Activated CD4-positive, alpha-beta T cell treated with anti-CD3 and anti-CD28 coated beads, Interleukin-2, amount 10 ng/mL, durations not matched to agents 7 days and 5 days (primary cell): Measurements from ENCODE around the gene KRTAP26-1. TPM values are rescaled to one million over a fixed set of nuclear protein-coding genes. Genes with fewer than 3 reads are reported as not detected.

Experiments used
- CTCF ChIA-PET: fragments of 350-600 bp; sonication (Branson Sonifier 250); formaldehyde crosslinking; loops from one replicate; lab custom pipeline; 2021; ENCODE audit warnings: antibody characterized with exemption; lab: Charles Lee
- POLR2A ChIA-PET: fragments of 350-600 bp; sonication (Branson Sonifier 250); formaldehyde crosslinking; loops from one replicate; lab custom pipeline; 2021; ENCODE audit warnings: antibody characterized with exemption; lab: Charles Lee
- DNase-seq: peaks from one replicate; pipeline ENCODE4 v3.0.0-alpha.2; 2020
- H3K27ac Mint-ChIP-seq: one replicate; pipeline ENCODE4 v1.8.0; 2021; ENCODE audit warnings: mild to moderate bottlenecking, moderate library complexity, mixed read lengths
- H3K27me3 Mint-ChIP-seq: one replicate; pipeline ENCODE4 v1.8.0; 2021; ENCODE audit warnings: mixed read lengths
- H3K36me3 Mint-ChIP-seq: one replicate; pipeline ENCODE4 v1.8.0; 2021; ENCODE audit warnings: low read depth, mixed read lengths
- H3K4me1 Mint-ChIP-seq: one replicate; pipeline ENCODE4 v1.8.0; 2021; ENCODE audit warnings: mixed read lengths
- H3K4me3 Mint-ChIP-seq: one replicate; pipeline ENCODE4 v1.8.0; 2021; ENCODE audit warnings: mild to moderate bottlenecking, moderate library complexity, mixed read lengths
- H3K9me3 Mint-ChIP-seq: one replicate; pipeline ENCODE4 v1.8.0; 2021; ENCODE audit warnings: mixed read lengths
- total RNA-seq, 2 experiments: library from RNA; stranded (reverse); gene quantifications; one replicate each; pipeline ENCODE4 v1.2.3, GENCODE V29; 2021

KRTAP26-1 gene
- total RNA-seq, 2 experiments from 2014 or later = not detected

DNA sequence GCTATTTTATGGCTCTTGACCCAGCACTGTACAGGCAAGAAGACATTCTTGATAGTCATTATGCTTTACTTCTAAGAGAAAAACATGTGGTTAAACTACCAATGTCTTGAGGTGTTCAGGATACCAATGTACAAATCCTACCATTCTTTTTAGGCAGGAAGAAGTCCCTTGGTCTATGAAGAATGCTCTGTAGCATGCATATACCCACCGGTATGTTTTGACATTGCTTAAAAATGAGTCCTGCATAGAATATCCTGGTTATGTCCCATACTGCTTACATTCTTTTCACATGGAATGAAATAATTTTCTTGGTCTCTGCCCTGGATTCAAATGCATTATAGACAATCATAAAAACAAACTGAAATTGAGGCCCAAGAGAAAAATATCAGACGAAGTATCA lies 12.6 kb upstream of the KRTAP26-1 start:
- Mint-ChIP-seq H3K4me3 (no peak overlapping the region), H3K27ac (no peak overlapping the region), H3K36me3 (no peaks in the 10 kb centered on the region), H3K4me1 (no peaks in the 10 kb centered on the region), H3K27me3 (no peaks in the 10 kb centered on the region), H3K9me3 (no peaks in the 10 kb centered on the region)
- no peak for DNase-seq
- CTCF ChIA-PET = interaction anchor here (0.6 kb wide), 1 partner anchor 174 kb away, joined by 3 read pairs; no protein-coding TSS in a partner anchor
- POLR2A ChIA-PET = no interaction called here

DNA sequence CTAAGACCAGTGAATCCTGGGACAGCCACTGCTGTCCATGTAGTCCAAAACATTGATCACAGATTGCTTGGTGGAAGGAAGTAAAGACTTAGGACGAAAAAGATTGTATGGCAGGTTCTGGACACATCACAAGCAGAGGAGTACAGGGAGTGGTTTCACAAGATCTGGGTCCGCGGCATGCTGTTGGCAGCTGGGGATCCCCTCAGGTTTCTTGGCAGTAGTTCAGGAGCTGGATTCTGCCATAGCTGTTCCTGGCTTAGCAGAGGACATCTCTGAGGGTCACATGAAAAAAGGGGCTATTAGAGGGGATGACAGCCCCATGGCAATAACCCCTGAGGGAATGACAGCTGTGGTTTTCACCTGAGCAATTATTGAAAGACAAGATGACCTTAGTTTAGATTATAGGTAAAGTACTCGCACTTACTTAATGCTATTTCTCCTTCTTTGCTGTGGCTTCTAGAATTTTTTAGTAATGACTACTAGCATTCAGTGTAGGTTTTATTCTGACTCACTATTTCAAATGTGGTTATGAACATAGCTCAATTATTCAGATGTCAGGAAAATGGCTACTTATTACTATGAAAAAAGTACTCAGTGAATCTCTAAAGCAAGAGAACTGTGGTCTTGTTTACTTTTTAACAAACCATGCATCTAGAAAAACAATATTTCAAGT lies 9.2 kb upstream of the KRTAP26-1 start:
- H3K27me3 Mint-ChIP-seq = no peaks in the 10 kb centered on the region
- H3K9me3 Mint-ChIP-seq = no peaks in the 10 kb centered on the region
- H3K36me3 Mint-ChIP-seq = no peaks in the 10 kb centered on the region
- ChIA-PET POLR2A (interaction anchor here (0.6 kb wide), 1 partner anchor 12 kb away, joined by 4 read pairs; no protein-coding TSS in a partner anchor), CTCF (no interaction called here)
- no peak overlapping the region for H3K27ac Mint-ChIP-seq
- no peak overlapping the region for H3K4me3 Mint-ChIP-seq
- DNase-seq = no peak
- H3K4me1 Mint-ChIP-seq = no peaks in the 10 kb centered on the region

DNA sequence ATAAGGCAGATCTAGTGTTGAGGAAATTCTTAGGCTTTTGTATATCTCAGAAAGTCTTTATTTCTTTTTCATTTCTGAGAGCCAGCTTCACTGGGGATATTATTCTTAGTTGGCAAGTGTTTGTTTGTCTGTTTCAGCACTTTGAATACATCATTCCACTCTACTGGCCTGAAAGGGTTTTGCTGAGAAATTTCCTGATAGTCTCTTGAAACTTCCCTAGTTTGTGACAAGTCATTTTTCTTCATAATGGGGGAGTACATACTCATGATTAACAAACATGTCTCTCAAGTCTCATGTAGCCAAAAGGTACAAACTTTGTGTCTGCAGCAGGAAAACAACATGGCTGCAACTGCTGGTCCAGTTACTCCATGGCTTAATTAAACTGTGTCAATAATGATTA lies 6.3 kb upstream of the KRTAP26-1 start:
- H3K4me3 Mint-ChIP-seq = no peak overlapping the region
- no peaks in the 10 kb centered on the region for H3K4me1 Mint-ChIP-seq
- ChIA-PET CTCF (no interaction called here), POLR2A (no interaction called here)
- no peaks in the 10 kb centered on the region for H3K9me3 Mint-ChIP-seq
- DNase-seq = no peak
- H3K27ac Mint-ChIP-seq = no peak overlapping the region
- H3K36me3 Mint-ChIP-seq = no peaks in the 10 kb centered on the region
- H3K27me3 Mint-ChIP-seq = no peaks in the 10 kb centered on the region

DNA sequence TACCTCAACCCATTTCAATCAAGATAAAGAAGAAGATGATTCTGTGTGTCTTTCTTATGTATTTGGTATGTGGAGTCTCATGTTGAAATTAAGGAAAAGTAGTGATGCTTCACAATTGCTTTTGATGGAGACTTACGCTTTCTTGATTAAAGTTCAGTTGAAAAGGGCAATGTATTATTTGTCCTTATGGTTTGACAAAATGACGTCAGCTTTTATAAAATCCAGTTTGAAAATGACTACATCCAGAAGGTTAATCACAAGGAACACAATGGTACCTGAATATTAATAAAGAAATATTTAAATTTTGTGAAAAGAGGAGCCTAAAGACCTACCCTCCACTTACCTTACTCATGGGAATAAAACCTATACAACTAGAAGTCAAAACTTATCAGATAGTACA lies 4.4 kb downstream of the KRTAP26-1 start:
- H3K9me3 Mint-ChIP-seq = no peaks in the 10 kb centered on the region
- H3K4me3 Mint-ChIP-seq = no peak overlapping the region
- ChIA-PET CTCF (no interaction called here), POLR2A (no interaction called here)
- no peak overlapping the region for H3K27ac Mint-ChIP-seq
- no peak for DNase-seq
- no peaks in the 10 kb centered on the region for H3K27me3 Mint-ChIP-seq
- no peaks in the 10 kb centered on the region for H3K36me3 Mint-ChIP-seq
- H3K4me1 Mint-ChIP-seq = no peaks in the 10 kb centered on the region

DNA sequence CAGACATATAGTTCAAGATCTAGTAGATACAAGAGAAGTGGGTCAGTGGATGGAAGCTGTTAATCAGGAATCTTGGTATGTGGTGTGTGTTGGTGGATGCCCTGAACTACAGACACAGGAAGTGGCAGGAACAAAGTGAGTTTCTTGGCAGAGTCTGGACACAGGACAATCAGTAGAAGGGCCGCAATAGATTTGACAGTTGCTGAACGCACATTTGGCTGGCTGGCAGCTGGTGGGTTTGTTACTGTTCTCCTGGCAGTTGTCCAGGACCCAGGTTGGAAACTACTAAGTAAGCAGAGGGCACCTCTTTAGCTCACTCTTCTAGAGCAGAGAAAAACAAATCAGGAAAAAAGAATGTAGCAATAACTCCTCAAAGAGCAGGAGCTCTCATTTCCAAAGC lies 13.2 kb downstream of the KRTAP26-1 start:
- no peaks in the 10 kb centered on the region for H3K4me1 Mint-ChIP-seq
- H3K9me3 Mint-ChIP-seq = no peaks in the 10 kb centered on the region
- DNase-seq = no peak
- ChIA-PET CTCF (no interaction called here), POLR2A (no interaction called here)
- no peak overlapping the region for H3K27ac Mint-ChIP-seq
- H3K36me3 Mint-ChIP-seq = no peaks in the 10 kb centered on the region
- no peaks in the 10 kb centered on the region for H3K27me3 Mint-ChIP-seq
- H3K4me3 Mint-ChIP-seq = no peak overlapping the region

GRCh38 chr21:30305136-30305535 lies 15.0 kb downstream of the KRTAP26-1 start:
- H3K27ac Mint-ChIP-seq = no peak overlapping the region
- no peak overlapping the region for H3K4me3 Mint-ChIP-seq
- ChIA-PET CTCF (no interaction called here), POLR2A (no interaction called here)
- no peak for DNase-seq
- no peaks in the 10 kb centered on the region for H3K27me3 Mint-ChIP-seq
- no peaks in the 10 kb centered on the region for H3K36me3 Mint-ChIP-seq
- H3K4me1 Mint-ChIP-seq = no peaks in the 10 kb centered on the region
- H3K9me3 Mint-ChIP-seq = no peaks in the 10 kb centered on the region

DNA sequence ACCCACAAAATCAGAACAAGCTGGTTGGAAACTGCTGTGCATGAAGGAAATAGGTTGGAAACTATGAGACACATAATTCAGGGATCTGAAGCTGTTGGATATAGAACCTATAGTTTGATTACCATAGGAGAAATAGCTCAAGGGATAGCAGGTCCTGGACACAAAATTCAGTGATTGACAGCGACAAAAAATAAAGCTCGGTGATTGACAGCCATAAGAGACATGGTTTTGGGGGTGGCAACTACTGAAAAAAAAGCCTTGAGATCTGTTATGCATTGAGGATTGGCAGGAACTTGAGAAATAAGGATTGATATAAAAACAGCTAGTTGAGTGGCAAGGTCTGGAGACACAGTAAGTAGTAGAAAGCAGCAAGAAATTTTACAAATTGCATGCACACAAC lies 30.9 kb downstream of the KRTAP26-1 start, which contains the start of gene KRTAP25-1:
Gene KRTAP25-1 (minus strand): TSS at position 300 of the 400 bp plus-strand sequence. CDS start 24 bp downstream, at position 276.
- Mint-ChIP-seq H3K4me3 (no peak within 1 kb of the TSS), H3K27ac (no peak within 1 kb of the TSS), H3K27me3 (no peaks in the 10 kb centered on the region), H3K9me3 (no peaks in the 10 kb centered on the region), H3K36me3 (no peaks in the 10 kb centered on the region), H3K4me1 (no peaks in the 10 kb centered on the region)
- ChIA-PET CTCF (no interaction called here), POLR2A (no interaction called here)
- no peak for DNase-seq

GRCh38 chr21:30282850-30283249 lies 37.3 kb downstream of the KRTAP26-1 start, which contains the start of gene KRTAP24-1:
Gene KRTAP24-1 (minus strand): TSS chr21:30282950. CDS start chr21:30282932, 18 bp downstream.
- no peak within 1 kb of the TSS for H3K4me3 Mint-ChIP-seq
- POLR2A ChIA-PET = no interaction called here
- no peaks in the 10 kb centered on the region for H3K27me3 Mint-ChIP-seq
- DNase-seq = no peak
- no peaks in the 10 kb centered on the region for H3K4me1 Mint-ChIP-seq
- H3K9me3 Mint-ChIP-seq = no peaks in the 10 kb centered on the region
- no peak within 1 kb of the TSS for H3K27ac Mint-ChIP-seq
- CTCF ChIA-PET = no interaction called here
- H3K36me3 Mint-ChIP-seq = no peaks in the 10 kb centered on the region

- DNase-seq = no peak
- no peak overlapping the region for H3K4me3 Mint-ChIP-seq
- POLR2A ChIA-PET = no interaction called here
Observed at GRCh38 chr21:30271611-30272010, 48.5 kb downstream of the KRTAP26-1 start.

GRCh38 chr21:30271156-30271555 lies 49.0 kb downstream of the KRTAP26-1 start:
- Mint-ChIP-seq H3K4me1 (no peaks in the 10 kb centered on the region), H3K27ac (no peak overlapping the region), H3K36me3 (no peaks in the 10 kb centered on the region), H3K27me3 (no peaks in the 10 kb centered on the region), H3K4me3 (no peak overlapping the region), H3K9me3 (no peaks in the 10 kb centered on the region)
- DNase-seq = no peak
- POLR2A ChIA-PET = no interaction called here
- CTCF ChIA-PET = no interaction called here

More at GRCh38 chr21:30271611-30272010, 48.5 kb downstream of the KRTAP26-1 start:
- Mint-ChIP-seq H3K27ac (no peak overlapping the region), H3K9me3 (no peaks in the 10 kb centered on the region), H3K27me3 (no peaks in the 10 kb centered on the region), H3K4me1 (no peaks in the 10 kb centered on the region), H3K36me3 (no peaks in the 10 kb centered on the region)
- CTCF ChIA-PET = no interaction called here

- DNase-seq = no peak
- Mint-ChIP-seq H3K27ac (no peak overlapping the region), H3K4me1 (no peaks in the 10 kb centered on the region), H3K36me3 (no peaks in the 10 kb centered on the region), H3K4me3 (no peak overlapping the region), H3K9me3 (no peaks in the 10 kb centered on the region), H3K27me3 (no peaks in the 10 kb centered on the region)
- ChIA-PET CTCF (no interaction called here), POLR2A (no interaction called here)
Observed at GRCh38 chr21:30269803-30270530, 50.1 kb downstream of the KRTAP26-1 start.
